SKM-1 (cell line): ENCODE results near the gene NASP.

Experiments
- DNase-seq: peaks from one replicate; lab custom pipeline; 2025; ENCODE audit not compliant: unreplicated experiment; lab: John Stamatoyannopoulos, UW

NASP gene

GRCh38 chr1:45666836-45667235, 83.0 kb downstream of the NASP start:
- no peak for DNase-seq

GRCh38 chr1:45667321-45668111, 83.7 kb downstream of the NASP start:
- DNase-seq = no peak
